Parathyroid adenoma (tissue), 2 donors: Measurements from ENCODE around the gene ARAP2.

Experiments
- H2AFZ ChIP-seq: fragments of 300-600 bp; sonication (generic); one replicate; pipeline ENCODE4 v1.7.0; 2017; ENCODE audit warnings: antibody characterized with exemption, mild to moderate bottlenecking
- H3K27ac ChIP-seq: fragments of 300-600 bp; sonication (generic); one replicate; pipeline ENCODE4 v1.7.0; 2017
- H3K27me3 ChIP-seq: fragments of 300-600 bp; sonication (generic); one replicate; pipeline ENCODE4 v1.7.0; 2017; ENCODE audit warnings: low read length; ENCODE audit not compliant: control insufficient read depth, insufficient read depth
- H3K36me3 ChIP-seq: fragments of 300-600 bp; sonication (generic); one replicate; pipeline ENCODE4 v1.7.0; 2017; ENCODE audit warnings: low read length; ENCODE audit not compliant: control insufficient read depth, insufficient read depth
- H3K4me1 ChIP-seq: fragments of 300-600 bp; sonication (generic); one replicate; pipeline ENCODE4 v1.7.0; 2017; ENCODE audit warnings: control low read depth
- H3K4me2 ChIP-seq: fragments of 300-600 bp; sonication (generic); one replicate; pipeline ENCODE4 v1.7.0; 2017; ENCODE audit warnings: low read length
- H3K4me3 ChIP-seq: fragments of 300-600 bp; sonication (generic); one replicate; pipeline ENCODE4 v1.7.0; 2017; ENCODE audit warnings: low read depth, low read length
- H3K79me2 ChIP-seq: fragments of 300-600 bp; sonication (generic); one replicate; pipeline ENCODE4 v1.7.0; 2017; ENCODE audit warnings: control low read depth
- H3K9ac ChIP-seq: fragments of 300-600 bp; sonication (generic); one replicate; pipeline ENCODE4 v1.7.0; 2017; ENCODE audit warnings: mild to moderate bottlenecking
- H3K9me3 ChIP-seq: fragments of 300-600 bp; sonication (generic); one replicate; pipeline ENCODE4 v1.7.0; 2017; ENCODE audit warnings: low read length; ENCODE audit not compliant: control insufficient read depth
- TF ChIP-seq, protein P1 (sequence below): fragments of 300-600 bp; sonication (generic); IDR thresholded peaks from one replicate; pipeline ENCODE4 v1.7.0; 2017; ENCODE audit warnings: antibody characterized with exemption, mild to moderate bottlenecking
- donor health status: primary hyperparathyroidism.

Gene ARAP2

DNA sequence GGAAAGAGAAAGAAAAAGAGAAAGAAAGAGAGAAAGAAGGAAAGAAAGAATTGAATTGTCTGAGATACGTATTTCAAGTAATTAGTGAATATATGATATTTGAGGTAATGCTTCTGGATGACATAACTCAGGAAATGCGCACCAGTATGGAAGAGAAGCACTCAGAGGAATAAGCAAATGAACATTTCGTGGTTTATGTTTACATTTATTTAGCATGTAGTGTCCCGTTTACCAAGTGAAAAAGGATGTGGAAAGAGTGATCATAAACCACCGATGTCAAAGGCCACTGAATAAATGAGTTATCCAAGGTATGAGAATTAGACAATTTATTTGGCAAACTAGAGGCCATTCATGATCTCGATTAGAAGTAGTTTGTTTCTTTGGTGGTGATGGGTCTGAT lies 200.4 kb downstream of the ARAP2 start:
- H3K9me3 ChIP-seq, result no peaks in the 10 kb centered on the region
- H3K36me3 ChIP-seq, result no peaks in the 10 kb centered on the region
- no peaks in the 10 kb centered on the region for H3K4me1 ChIP-seq
- no peak overlapping the region for H3K4me2 ChIP-seq
- no peak overlapping the region for H2AFZ ChIP-seq
- no peak overlapping the region for H3K9ac ChIP-seq
- TF ChIP-seq, protein P1, sequence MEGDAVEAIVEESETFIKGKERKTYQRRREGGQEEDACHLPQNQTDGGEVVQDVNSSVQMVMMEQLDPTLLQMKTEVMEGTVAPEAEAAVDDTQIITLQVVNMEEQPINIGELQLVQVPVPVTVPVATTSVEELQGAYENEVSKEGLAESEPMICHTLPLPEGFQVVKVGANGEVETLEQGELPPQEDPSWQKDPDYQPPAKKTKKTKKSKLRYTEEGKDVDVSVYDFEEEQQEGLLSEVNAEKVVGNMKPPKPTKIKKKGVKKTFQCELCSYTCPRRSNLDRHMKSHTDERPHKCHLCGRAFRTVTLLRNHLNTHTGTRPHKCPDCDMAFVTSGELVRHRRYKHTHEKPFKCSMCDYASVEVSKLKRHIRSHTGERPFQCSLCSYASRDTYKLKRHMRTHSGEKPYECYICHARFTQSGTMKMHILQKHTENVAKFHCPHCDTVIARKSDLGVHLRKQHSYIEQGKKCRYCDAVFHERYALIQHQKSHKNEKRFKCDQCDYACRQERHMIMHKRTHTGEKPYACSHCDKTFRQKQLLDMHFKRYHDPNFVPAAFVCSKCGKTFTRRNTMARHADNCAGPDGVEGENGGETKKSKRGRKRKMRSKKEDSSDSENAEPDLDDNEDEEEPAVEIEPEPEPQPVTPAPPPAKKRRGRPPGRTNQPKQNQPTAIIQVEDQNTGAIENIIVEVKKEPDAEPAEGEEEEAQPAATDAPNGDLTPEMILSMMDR, result no peak
- no peaks in the 10 kb centered on the region for H3K79me2 ChIP-seq
- no peak overlapping the region for H3K4me3 ChIP-seq
- no peak overlapping the region for H3K27ac ChIP-seq
- no peaks in the 10 kb centered on the region for H3K27me3 ChIP-seq

DNA sequence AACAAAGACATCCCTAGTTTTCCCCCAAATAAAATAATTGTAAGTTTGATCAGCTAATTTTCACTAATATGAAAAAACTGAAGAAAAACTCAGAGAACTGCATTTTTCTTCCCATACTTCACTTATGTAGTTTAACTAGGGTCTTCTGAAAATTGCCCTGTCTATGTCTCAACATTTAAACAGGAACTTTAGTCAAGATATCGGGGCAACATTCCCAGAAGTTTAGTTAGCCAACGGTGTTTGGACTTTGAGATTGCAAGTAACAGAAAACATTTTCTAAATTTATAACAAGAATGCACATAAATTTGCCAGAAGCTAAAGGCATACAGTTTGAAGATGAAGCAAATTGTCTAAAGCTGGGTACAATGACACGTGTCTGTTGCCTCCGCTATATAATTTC lies 201.1 kb downstream of the ARAP2 start:
- Histone ChIP-seq H3K4me1 (no peaks in the 10 kb centered on the region), H3K4me3 (no peak overlapping the region), H3K27ac (no peak overlapping the region), H3K4me2 (no peak overlapping the region), H3K27me3 (no peaks in the 10 kb centered on the region), H3K36me3 (no peaks in the 10 kb centered on the region), H3K9me3 (no peaks in the 10 kb centered on the region), H3K9ac (no peak overlapping the region), H2AFZ (no peak overlapping the region), H3K79me2 (no peaks in the 10 kb centered on the region)
- TF ChIP-seq, protein P1, result no peak

DNA sequence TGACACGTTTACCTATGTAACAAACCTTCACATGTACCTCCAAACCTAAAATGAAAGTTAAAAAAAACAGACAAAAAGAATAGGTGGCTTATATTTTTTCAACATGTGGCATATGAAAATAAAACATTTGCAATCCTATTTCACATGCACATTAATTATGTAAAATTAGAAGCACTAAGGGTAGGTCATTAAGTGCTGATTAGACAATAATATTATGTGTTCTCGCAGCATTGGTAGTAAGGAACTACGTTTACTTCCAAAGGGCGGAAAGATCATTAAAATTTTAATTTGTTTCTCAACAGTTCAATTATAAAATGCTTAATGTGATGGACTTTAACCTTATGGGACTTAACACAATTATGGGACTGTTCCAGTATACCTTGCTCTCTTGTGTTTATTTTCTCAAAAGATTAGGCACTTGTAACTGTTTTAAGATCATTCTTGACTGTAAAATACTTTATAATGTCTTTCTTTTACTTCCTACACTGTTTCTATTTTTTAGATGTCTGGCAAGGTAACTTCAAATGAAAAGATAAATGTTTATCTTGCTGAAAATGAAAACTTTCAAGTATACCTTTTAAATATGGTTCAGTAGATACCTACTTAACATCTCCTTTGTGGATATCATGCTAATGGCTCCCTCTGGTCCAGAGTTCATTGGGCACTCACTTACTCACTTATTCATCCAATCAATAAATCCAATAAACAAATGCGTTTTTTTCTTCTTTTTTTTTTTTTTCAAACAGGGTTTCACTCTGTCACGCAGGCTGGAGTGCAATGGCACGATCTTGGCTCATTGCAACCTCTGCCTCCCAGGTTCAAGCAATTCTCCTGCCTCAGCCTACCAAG lies 202.0 kb downstream of the ARAP2 start:
- no peak overlapping the region for H3K4me3 ChIP-seq
- H3K4me1 ChIP-seq, result no peaks in the 10 kb centered on the region
- no peak overlapping the region for H2AFZ ChIP-seq
- H3K9ac ChIP-seq, result no peak overlapping the region
- TF ChIP-seq, protein P1, result no peak
- no peaks in the 10 kb centered on the region for H3K36me3 ChIP-seq
- H3K27ac ChIP-seq, result no peak overlapping the region
- no peaks in the 10 kb centered on the region for H3K27me3 ChIP-seq
- H3K79me2 ChIP-seq, result no peaks in the 10 kb centered on the region
- no peak overlapping the region for H3K4me2 ChIP-seq
- H3K9me3 ChIP-seq, result no peaks in the 10 kb centered on the region

DNA sequence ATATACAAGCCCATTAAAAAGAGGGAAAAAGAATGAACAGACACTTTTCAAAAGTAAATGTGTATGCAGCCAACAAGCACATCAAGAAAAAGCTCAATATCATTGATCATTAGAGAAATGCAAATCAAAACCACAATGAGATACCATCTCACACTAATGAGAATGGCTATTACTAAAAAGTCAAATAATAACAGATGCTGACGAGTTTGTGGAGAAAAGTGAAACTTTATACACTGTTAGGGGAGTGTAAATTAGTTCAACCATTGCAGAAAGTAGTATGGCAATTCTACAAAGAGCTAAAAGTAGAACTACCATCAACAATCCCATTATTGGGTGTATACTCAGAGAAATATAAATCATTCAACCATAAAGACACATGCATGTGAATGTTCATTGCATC lies 203.0 kb downstream of the ARAP2 start:
- Histone ChIP-seq H2AFZ (no peak overlapping the region), H3K9ac (no peak overlapping the region), H3K9me3 (no peaks in the 10 kb centered on the region), H3K36me3 (no peaks in the 10 kb centered on the region), H3K27ac (no peak overlapping the region), H3K79me2 (no peaks in the 10 kb centered on the region), H3K4me2 (no peak overlapping the region), H3K4me3 (no peak overlapping the region), H3K27me3 (no peaks in the 10 kb centered on the region), H3K4me1 (no peaks in the 10 kb centered on the region)
- TF ChIP-seq, protein P1, result no peak

DNA sequence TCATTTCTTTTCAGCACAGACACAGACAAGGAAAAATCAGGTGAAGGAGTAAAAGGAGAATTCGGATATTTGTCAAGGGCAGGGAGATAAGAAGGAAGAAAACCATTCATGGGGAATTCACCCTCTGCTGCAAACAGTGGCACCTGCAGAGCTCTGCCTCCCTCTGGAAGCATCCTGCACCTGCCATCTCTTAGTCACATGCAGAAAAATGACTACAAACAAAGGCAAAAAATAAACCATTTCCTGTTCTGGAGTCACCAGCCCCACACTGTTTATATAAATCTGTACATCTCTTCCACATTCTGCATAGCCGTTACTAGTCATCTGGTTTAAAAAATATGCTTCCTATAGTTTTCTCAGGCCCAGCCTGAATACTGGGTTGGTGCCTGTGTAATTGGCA lies 205.3 kb downstream of the ARAP2 start:
- Histone ChIP-seq H3K27me3 (no peaks in the 10 kb centered on the region), H3K4me3 (no peak overlapping the region), H3K79me2 (no peaks in the 10 kb centered on the region), H3K9ac (no peak overlapping the region), H3K4me2 (no peak overlapping the region), H2AFZ (no peak overlapping the region), H3K27ac (no peak overlapping the region), H3K36me3 (no peaks in the 10 kb centered on the region), H3K4me1 (no peaks in the 10 kb centered on the region), H3K9me3 (no peaks in the 10 kb centered on the region)
- TF ChIP-seq, protein P1, result no peak
